ENCODE measurements around the gene NCOA1.

The NCOA1 gene

DNA sequence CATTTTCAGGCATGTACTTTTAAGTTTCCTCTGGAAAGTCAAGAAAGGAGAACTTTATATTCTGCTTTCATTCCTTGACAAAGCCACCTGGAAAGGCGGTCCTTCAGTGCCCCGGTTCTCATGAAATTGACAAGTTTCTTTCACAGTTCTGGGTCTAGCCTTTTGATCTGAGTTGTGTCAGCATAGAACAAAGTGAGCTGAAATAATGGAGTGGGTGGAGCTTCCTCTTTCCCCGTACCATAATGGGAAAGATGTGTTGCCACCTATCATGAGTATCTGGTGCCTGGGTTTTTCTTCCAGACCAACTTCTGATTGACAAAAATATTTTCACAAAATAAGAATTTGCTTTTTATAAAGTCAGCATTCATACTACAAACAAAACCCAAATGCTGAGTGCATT is 252.9 kb downstream of the NCOA1 start:
- Histone ChIP-seq H3K9ac (ENCODE audit: low read depth, low read length) (no peak overlapping the region), H3K79me2 (ENCODE audit: insufficient read depth, low read length) (no peaks in the 10 kb centered on the region), H2AFZ (ENCODE audit: low read depth, low read length) (no peak overlapping the region), H3K4me1 (ENCODE audit: insufficient read depth, low read length) (no peaks in the 10 kb centered on the region), H3K4me3 (ENCODE audit: low read depth in 1 of 2, low read length in 2 of 2) (no peak overlapping the region), H3K4me2 (ENCODE audit: insufficient read depth, low read length) (no peak overlapping the region), H3K36me3 (ENCODE audit: insufficient read depth, low read length) (peaks cover 26% of the 10 kb centered on the region), H4K20me1 (ENCODE audit: insufficient read depth, low read length) (no peaks in the 10 kb centered on the region), H3K9me3 (ENCODE audit: insufficient read depth, low read length, severe bottlenecking) (no peaks in the 10 kb centered on the region), H3K27me3 (ENCODE audit: insufficient read depth, low read length, poor library complexity) (no peaks in the 10 kb centered on the region), H3K27ac (ENCODE audit: low read length) (no peak overlapping the region)
- DNase-seq: no peak
- TF ChIP-seq, protein P1, sequence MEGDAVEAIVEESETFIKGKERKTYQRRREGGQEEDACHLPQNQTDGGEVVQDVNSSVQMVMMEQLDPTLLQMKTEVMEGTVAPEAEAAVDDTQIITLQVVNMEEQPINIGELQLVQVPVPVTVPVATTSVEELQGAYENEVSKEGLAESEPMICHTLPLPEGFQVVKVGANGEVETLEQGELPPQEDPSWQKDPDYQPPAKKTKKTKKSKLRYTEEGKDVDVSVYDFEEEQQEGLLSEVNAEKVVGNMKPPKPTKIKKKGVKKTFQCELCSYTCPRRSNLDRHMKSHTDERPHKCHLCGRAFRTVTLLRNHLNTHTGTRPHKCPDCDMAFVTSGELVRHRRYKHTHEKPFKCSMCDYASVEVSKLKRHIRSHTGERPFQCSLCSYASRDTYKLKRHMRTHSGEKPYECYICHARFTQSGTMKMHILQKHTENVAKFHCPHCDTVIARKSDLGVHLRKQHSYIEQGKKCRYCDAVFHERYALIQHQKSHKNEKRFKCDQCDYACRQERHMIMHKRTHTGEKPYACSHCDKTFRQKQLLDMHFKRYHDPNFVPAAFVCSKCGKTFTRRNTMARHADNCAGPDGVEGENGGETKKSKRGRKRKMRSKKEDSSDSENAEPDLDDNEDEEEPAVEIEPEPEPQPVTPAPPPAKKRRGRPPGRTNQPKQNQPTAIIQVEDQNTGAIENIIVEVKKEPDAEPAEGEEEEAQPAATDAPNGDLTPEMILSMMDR (IDR thresholded peaks at IDR 0.05; ENCODE audit: borderline replicate concordance, extremely low read depth, low read length, poor library complexity, severe bottlenecking): no peak
- no peak for TF ChIP-seq EZH2 (IDR thresholded peaks at IDR 0.05; ENCODE audit: borderline replicate concordance, low read depth, low read length, severe bottlenecking)
- no peak for ATAC-seq (ENCODE audit: insufficient read depth, low read depth)

DNA sequence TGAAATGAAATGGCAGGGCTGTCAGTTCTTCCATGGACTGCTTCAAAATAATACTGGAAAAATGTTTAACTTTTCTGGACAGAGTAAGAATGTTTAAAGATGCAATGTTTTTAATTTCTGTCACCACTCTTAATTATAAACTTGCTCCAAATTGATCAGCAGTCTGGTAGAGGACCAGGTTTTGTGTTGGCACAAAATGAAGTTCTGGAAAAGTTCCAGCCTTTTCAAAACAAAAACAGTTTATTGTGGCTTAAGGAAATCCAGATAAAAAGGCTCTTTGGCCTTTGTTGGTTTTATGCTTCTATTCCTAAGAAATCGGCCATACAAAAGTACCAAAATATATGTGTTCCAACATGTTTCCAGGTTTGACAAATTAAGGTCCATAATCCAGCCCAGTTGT is 253.3 kb downstream of the NCOA1 start:
- TF ChIP-seq, protein P1 (IDR thresholded peaks at IDR 0.05; ENCODE audit: borderline replicate concordance, extremely low read depth, low read length, poor library complexity, severe bottlenecking): no peak
- TF ChIP-seq EZH2 (IDR thresholded peaks at IDR 0.05; ENCODE audit: borderline replicate concordance, low read depth, low read length, severe bottlenecking): no peak
- H3K79me2 ChIP-seq (ENCODE audit: insufficient read depth, low read length): no peaks in the 10 kb centered on the region
- no peak overlapping the region for H3K9ac ChIP-seq (ENCODE audit: low read depth, low read length)
- no peaks in the 10 kb centered on the region for H3K27me3 ChIP-seq (ENCODE audit: insufficient read depth, low read length, poor library complexity)
- no peak overlapping the region for H3K27ac ChIP-seq (ENCODE audit: low read length)
- no peak overlapping the region for H3K4me2 ChIP-seq (ENCODE audit: insufficient read depth, low read length)
- DNase-seq (no peak), ATAC-seq (ENCODE audit: insufficient read depth, low read depth) (no peak)
- no peaks in the 10 kb centered on the region for H3K9me3 ChIP-seq (ENCODE audit: insufficient read depth, low read length, severe bottlenecking)
- H2AFZ ChIP-seq (ENCODE audit: low read depth, low read length): no peak overlapping the region
- no peaks in the 10 kb centered on the region for H3K4me1 ChIP-seq (ENCODE audit: insufficient read depth, low read length)
- H3K36me3 ChIP-seq (ENCODE audit: insufficient read depth, low read length): peaks cover 26% of the 10 kb centered on the region
- H4K20me1 ChIP-seq (ENCODE audit: insufficient read depth, low read length): no peaks in the 10 kb centered on the region
- no peak overlapping the region for H3K4me3 ChIP-seq (ENCODE audit: low read depth in 1 of 2, low read length in 2 of 2)

DNA sequence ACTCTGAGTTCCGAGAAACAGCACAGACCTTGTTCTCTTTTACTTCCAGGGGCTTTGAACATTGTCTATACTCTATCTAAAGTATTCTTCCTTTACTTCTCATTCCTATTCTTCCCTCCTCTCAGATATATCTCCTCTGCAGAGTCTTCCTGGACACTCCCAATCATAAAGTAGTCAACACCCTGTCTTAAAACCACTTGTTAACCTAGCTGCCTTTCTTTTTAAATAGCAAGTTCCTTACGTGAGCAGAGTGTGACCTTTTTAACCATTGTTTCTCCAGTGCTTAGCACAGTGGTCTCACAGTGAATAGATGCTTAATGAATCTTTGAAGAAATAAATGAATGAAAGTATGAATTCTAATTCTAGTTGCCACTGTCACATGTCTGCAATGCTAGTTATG is 254.8 kb downstream of the NCOA1 start:
- ATAC-seq (ENCODE audit: insufficient read depth, low read depth): no peak

More for the DNA sequence above, 254.8 kb downstream of the NCOA1 start:
- no peaks in the 10 kb centered on the region for H3K79me2 ChIP-seq (ENCODE audit: insufficient read depth, low read length)
- H4K20me1 ChIP-seq (ENCODE audit: insufficient read depth, low read length): no peaks in the 10 kb centered on the region
- H3K4me1 ChIP-seq (ENCODE audit: insufficient read depth, low read length): no peaks in the 10 kb centered on the region
- H2AFZ ChIP-seq (ENCODE audit: low read depth, low read length): no peak overlapping the region
- DNase-seq: no peak
- no peak overlapping the region for H3K4me3 ChIP-seq (ENCODE audit: low read depth in 1 of 2, low read length in 2 of 2)
- H3K36me3 ChIP-seq (ENCODE audit: insufficient read depth, low read length): peaks cover 30% of the 10 kb centered on the region
- TF ChIP-seq EZH2 (IDR thresholded peaks at IDR 0.05; ENCODE audit: borderline replicate concordance, low read depth, low read length, severe bottlenecking): no peak
- TF ChIP-seq, protein P1 (IDR thresholded peaks at IDR 0.05; ENCODE audit: borderline replicate concordance, extremely low read depth, low read length, poor library complexity, severe bottlenecking): no peak
- H3K4me2 ChIP-seq (ENCODE audit: insufficient read depth, low read length): no peak overlapping the region
- no peak overlapping the region for H3K27ac ChIP-seq (ENCODE audit: low read length)
- no peaks in the 10 kb centered on the region for H3K27me3 ChIP-seq (ENCODE audit: insufficient read depth, low read length, poor library complexity)
- no peak overlapping the region for H3K9ac ChIP-seq (ENCODE audit: low read depth, low read length)
- no peaks in the 10 kb centered on the region for H3K9me3 ChIP-seq (ENCODE audit: insufficient read depth, low read length, severe bottlenecking)
